Osteoblast (primary cell): ENCODE data around the gene TRIM29. TPM values are rescaled to one million over a fixed set of nuclear protein-coding genes. Genes with fewer than 3 reads are reported as not detected.

Experiments used
- DNase-seq: peaks from one replicate; pipeline ENCODE4 v3.0.0; 2011; ENCODE audit warnings: low spot score, mixed read lengths; ENCODE audit not compliant: insufficient read length; ENCODE audit errors: missing footprints
- H2AFZ ChIP-seq: 2 replicates; pipeline ENCODE4 v1.6.0; 2011; ENCODE audit warnings: mild to moderate bottlenecking, low read length
- H3K27ac ChIP-seq: 2 replicates; pipeline ENCODE4 v1.5.1; 2011; ENCODE audit warnings: mild to moderate bottlenecking, low read depth, low read length, moderate library complexity
- H3K27me3 ChIP-seq: 2 replicates; pipeline ENCODE4 v1.6.0; 2012; ENCODE audit warnings: mild to moderate bottlenecking, control low read depth, inconsistent platforms, low read length, moderate library complexity; ENCODE audit not compliant: insufficient read depth
- H3K36me3 ChIP-seq: 2 replicates; pipeline ENCODE4 v1.5.1; 2011; ENCODE audit warnings: mild to moderate bottlenecking, low read length, control low read depth, moderate library complexity; ENCODE audit not compliant: insufficient read depth
- H3K4me1 ChIP-seq: 2 replicates; pipeline ENCODE4 v1.5.1; 2011; ENCODE audit warnings: mild to moderate bottlenecking, low read length, control low read depth, moderate library complexity; ENCODE audit not compliant: insufficient read depth
- H3K4me2 ChIP-seq: 2 replicates; pipeline ENCODE4 v1.6.0; 2011; ENCODE audit warnings: mild to moderate bottlenecking, low read length; ENCODE audit not compliant: insufficient read depth
- H3K4me3 ChIP-seq: fragments of 200-600 bp; sonication (generic); 3 replicates; pipeline ENCODE4 v1.5.1; 2012; ENCODE audit warnings: mild to moderate bottlenecking, low read length, inconsistent platforms; ENCODE audit not compliant: insufficient read depth
- H3K79me2 ChIP-seq: 2 replicates; pipeline ENCODE4 v1.6.0; 2012; ENCODE audit warnings: mild to moderate bottlenecking, low read length, control low read depth, inconsistent platforms; ENCODE audit not compliant: insufficient read depth
- H3K9me3 ChIP-seq: 2 replicates; pipeline ENCODE4 v1.5.1; 2011; ENCODE audit warnings: low read depth, low read length, control low read depth
- H4K20me1 ChIP-seq: 2 replicates; pipeline ENCODE4 v1.6.0; 2012; ENCODE audit warnings: mild to moderate bottlenecking, low read length, control low read depth; ENCODE audit not compliant: insufficient read depth
- total RNA-seq: library from RNA; depleted of rRNA; stranded (reverse); fragments of >200 nt; gene quantifications from 2 replicates; pipeline ENCODE4 v1.2.3, GENCODE V29; 2012
- TF ChIP-seq, protein P1 (sequence below): IDR thresholded peaks from 2 replicates; pipeline ENCODE4 v1.5.1; 2011; ENCODE audit warnings: mild to moderate bottlenecking, low read depth, low read length, moderate library complexity; ENCODE audit errors: extremely low read depth

TRIM29 gene
- total RNA-seq, 1 donor = 0.36 TPM

DNA sequence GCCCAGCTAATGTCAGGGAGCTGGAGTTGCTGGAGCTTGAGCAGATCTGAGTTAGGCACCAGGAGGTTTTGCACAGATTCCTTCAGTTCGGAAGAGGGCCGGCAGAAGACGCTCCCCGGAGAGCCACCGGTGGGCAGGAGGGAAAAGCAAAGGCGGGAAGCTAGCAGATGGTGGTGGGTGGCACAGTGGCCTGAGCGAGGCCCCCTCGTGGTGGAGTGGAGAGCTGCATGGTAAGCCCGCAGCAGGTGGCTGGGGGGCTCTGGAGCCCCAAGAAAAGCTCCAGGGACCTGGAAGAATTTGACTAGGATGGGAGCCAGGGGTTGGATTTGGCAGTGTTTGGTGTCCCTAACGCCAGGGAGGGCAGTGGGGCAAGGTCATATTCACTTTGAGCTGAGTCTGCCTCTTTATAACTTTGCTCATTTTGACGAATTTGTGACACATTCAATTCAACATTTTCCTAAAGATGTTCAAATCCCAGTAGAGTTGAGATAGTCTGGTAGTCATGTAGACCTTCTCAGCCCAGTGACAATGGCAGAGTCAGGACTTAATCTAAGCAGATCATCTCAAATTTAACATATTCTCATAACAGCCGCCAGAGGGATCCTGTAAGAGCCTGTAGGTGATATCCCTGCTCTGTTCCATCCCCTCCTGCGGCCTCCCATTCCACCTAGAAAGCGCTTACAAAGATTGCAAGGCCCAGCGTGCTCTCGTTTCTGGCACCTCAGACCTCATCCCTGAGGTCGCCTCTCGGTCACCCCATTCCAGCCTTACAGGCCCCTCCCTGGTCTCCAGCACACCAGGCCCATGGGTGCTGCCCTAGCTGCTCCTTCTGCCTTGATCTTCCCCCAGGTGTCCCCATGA lies 57.9 kb downstream of the TRIM29 start:
- no peak overlapping the region for H3K27ac ChIP-seq
- H4K20me1 ChIP-seq = no peaks in the 10 kb centered on the region
- no peaks in the 10 kb centered on the region for H3K4me1 ChIP-seq
- no peak overlapping the region for H3K4me3 ChIP-seq
- no peaks in the 10 kb centered on the region for H3K36me3 ChIP-seq
- H3K4me2 ChIP-seq = no peak overlapping the region
- H3K79me2 ChIP-seq = no peaks in the 10 kb centered on the region
- H2AFZ ChIP-seq = no peak overlapping the region
- no peaks in the 10 kb centered on the region for H3K27me3 ChIP-seq
- TF ChIP-seq, protein P1, sequence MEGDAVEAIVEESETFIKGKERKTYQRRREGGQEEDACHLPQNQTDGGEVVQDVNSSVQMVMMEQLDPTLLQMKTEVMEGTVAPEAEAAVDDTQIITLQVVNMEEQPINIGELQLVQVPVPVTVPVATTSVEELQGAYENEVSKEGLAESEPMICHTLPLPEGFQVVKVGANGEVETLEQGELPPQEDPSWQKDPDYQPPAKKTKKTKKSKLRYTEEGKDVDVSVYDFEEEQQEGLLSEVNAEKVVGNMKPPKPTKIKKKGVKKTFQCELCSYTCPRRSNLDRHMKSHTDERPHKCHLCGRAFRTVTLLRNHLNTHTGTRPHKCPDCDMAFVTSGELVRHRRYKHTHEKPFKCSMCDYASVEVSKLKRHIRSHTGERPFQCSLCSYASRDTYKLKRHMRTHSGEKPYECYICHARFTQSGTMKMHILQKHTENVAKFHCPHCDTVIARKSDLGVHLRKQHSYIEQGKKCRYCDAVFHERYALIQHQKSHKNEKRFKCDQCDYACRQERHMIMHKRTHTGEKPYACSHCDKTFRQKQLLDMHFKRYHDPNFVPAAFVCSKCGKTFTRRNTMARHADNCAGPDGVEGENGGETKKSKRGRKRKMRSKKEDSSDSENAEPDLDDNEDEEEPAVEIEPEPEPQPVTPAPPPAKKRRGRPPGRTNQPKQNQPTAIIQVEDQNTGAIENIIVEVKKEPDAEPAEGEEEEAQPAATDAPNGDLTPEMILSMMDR = no peak
- DNase-seq = no peak
- H3K9me3 ChIP-seq = peaks cover 17% of the 10 kb centered on the region

DNA sequence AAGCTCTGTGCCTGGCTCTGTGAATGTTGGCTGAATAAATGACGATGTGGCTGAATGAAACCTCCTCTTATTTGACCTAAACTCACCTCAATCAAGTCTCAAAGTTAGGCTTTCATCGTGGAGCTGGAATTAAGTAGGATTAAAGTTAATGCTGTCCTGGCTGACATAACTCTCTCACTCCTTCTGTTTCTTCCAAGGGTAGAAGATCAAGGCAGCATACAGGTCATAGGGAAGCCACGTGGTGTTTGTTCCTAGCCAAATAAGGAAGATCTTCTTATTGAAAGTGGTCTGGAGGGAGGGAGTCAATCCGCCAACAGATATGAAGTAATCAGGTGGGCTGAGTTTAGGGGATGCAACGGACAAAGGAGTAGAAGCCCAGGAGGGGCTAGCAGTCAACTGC lies 59.5 kb downstream of the TRIM29 start:
- H4K20me1 ChIP-seq = no peaks in the 10 kb centered on the region
- H3K36me3 ChIP-seq = no peaks in the 10 kb centered on the region
- H3K4me1 ChIP-seq = no peaks in the 10 kb centered on the region
- no peaks in the 10 kb centered on the region for H3K27me3 ChIP-seq
- H2AFZ ChIP-seq = no peak overlapping the region
- H3K9me3 ChIP-seq = peaks cover 13% of the 10 kb centered on the region
- H3K4me3 ChIP-seq = no peak overlapping the region
- no peak overlapping the region for H3K4me2 ChIP-seq
- no peak overlapping the region for H3K27ac ChIP-seq
- TF ChIP-seq, protein P1 = no peak
- no peaks in the 10 kb centered on the region for H3K79me2 ChIP-seq
- no peak for DNase-seq

DNA sequence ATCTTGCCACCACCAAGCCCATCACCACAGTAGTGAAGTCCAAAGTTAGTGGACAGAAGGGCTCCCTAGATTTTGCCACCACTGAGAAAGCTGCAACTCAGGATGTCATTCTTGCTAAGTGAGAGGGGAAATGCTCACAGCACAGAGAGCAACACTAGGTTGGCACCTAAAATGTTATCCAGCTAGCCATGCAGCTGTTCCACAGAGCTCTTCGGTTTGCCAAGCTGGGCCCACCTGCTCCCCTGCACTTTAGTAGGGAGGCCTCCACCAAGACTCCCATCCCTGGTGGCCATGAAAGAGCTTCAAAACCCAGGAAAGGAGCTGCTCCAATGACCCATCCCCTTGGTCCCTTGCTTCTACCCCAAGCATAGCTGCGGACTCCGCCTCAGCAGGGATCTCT lies 63.8 kb downstream of the TRIM29 start:
- Histone ChIP-seq H3K36me3 (no peaks in the 10 kb centered on the region), H3K4me2 (no peak overlapping the region), H3K79me2 (no peaks in the 10 kb centered on the region), H4K20me1 (no peaks in the 10 kb centered on the region), H3K4me1 (no peaks in the 10 kb centered on the region), H3K27ac (no peak overlapping the region), H3K4me3 (no peak overlapping the region), H3K9me3 (peaks cover 2% of the 10 kb centered on the region), H2AFZ (no peak overlapping the region), H3K27me3 (no peaks in the 10 kb centered on the region)
- TF ChIP-seq, protein P1 = no peak
- no peak for DNase-seq

DNA sequence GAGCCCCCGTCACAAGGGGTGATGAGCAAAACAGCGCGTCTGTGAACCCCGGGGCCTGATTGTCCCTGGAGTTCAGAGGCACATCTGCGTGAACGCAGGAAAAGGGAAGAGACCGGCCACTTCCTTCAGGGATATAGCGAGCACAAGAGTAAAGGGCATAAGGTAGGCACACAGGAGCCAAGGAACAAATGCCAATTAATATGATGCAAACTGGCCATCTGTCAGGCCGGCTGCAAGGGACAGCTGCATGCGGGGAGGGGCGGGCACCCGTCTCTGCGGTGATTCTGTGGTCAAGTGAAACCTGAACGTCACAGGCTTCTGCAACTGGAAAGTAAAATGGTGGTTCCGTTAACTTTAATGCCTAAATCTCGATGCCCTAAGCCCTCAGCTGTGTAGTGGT lies 64.7 kb downstream of the TRIM29 start:
- no peaks in the 10 kb centered on the region for H3K4me1 ChIP-seq
- H3K36me3 ChIP-seq = no peaks in the 10 kb centered on the region
- H3K27me3 ChIP-seq = no peaks in the 10 kb centered on the region
- no peaks in the 10 kb centered on the region for H3K79me2 ChIP-seq
- no peak for DNase-seq
- no peaks in the 10 kb centered on the region for H4K20me1 ChIP-seq
- H3K27ac ChIP-seq = no peak overlapping the region
- H3K4me3 ChIP-seq = no peak overlapping the region
- H3K4me2 ChIP-seq = no peak overlapping the region
- TF ChIP-seq, protein P1 = no peak
- no peak overlapping the region for H2AFZ ChIP-seq
- peaks cover under 1% of the 10 kb centered on the region for H3K9me3 ChIP-seq
